GM21381 (cell line): ENCODE data around the gene ME1.
A peak's percentile ranks its signal among the peaks of the same experiment; 100 is the strongest.
"Not testable (repeated sequence)": the region's sequence is repeated elsewhere in the genome, so short reads cannot be mapped to it uniquely, and the experiment has no call there.

Experiments used
- ATAC-seq: cut with Tn5 transposase; IDR thresholded peaks from one replicate; pipeline ENCODE4 v1.9.1; 2021; ENCODE audit warnings: mild to moderate bottlenecking, moderate library complexity; ENCODE audit not compliant: unreplicated experiment

ME1 gene

GRCh38 chr6:83430611-83431544, at the start of gene ME1:
TSS of gene ME1 (minus strand) at chr6:83431051. CDS start at chr6:83430954, 97 bp downstream.
- peak; percentile 78 for ATAC-seq

DNA sequence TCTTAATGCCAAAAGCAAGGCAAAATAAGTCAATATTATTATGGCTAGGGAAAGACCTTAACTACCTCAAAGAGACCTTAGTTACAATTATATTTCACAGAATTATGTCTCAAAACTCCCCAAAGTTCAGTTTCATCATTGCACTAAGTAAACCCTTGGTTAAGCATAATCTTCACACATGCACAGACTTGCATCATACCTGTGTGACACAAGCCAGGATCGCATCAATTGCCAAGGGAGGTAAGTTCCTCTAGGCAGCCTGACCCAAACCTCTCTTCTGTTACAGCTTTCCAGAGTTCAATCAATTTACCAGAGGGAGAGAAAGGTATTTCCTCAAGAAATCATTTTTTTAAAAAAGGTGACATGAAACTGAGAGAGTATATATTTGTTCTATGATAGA, 49.6 kb upstream of the ME1 start:
- no peak for ATAC-seq

DNA sequence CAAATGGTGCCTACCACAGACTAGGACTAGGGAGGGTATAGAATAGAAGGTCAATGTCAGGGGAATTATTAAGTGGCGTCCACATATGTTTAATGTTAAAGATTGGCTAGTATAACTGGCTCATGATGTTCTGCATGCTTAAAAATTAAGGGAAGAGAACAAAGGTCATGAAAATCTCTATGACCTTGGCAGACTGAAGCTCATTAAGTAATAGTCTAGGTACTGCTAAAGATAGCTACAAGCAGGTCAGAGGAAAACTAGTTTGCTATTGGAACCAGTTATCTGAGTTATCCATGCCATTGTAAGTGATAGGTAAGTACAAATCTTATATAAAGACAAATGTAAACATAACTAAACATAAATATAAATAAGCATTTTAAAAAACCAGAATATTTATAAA, 48.5 kb upstream of the ME1 start:
- ATAC-seq, result no peak

DNA sequence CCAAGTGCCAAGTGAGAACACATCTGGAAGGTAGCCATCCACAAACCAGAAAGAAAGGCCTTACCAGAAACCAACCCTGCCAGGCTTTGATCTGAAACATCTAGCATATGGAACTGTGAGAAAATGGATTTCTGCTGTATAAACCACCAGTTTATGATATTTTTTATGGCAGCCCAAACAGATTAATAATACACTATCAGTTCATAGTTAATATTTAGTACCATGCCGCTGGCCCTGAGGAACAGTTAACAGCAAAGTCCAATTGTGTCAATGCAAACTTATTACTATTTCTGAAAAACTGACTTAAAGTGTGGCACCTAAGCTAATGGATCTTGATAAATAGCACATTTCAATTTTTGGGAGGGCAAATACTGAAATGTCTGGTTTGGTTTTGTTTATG, 46.1 kb upstream of the ME1 start:
- no peak for ATAC-seq

GRCh38 chr6:83474309-83474708, 43.5 kb upstream of the ME1 start:
- ATAC-seq, result no peak

- no peak for ATAC-seq
These were observed 41.9 kb upstream of the ME1 start for GRCh38 chr6:83472767-83473166.

- ATAC-seq, result no peak
These were observed 39.7 kb upstream of the ME1 start for GRCh38 chr6:83470587-83470986.

DNA sequence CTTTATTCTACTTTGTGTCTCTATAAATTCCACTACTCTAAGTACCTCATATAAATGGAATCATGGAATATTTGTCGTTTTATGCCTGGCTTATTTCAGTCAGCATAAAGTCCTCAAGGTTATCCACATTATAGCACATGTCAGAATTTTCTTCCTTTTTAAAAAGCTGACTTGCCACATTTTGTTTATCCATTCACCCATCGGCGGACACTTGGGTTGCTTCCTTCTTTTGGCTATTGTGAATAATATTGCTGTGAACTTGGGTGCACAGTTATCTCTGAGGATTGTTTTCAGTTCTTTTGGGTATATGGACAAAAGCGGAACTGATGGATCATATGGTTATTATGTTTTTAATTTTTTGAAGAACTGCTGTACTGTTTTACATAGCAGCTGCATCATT, 39.1 kb upstream of the ME1 start:
- ATAC-seq, result no peak

DNA sequence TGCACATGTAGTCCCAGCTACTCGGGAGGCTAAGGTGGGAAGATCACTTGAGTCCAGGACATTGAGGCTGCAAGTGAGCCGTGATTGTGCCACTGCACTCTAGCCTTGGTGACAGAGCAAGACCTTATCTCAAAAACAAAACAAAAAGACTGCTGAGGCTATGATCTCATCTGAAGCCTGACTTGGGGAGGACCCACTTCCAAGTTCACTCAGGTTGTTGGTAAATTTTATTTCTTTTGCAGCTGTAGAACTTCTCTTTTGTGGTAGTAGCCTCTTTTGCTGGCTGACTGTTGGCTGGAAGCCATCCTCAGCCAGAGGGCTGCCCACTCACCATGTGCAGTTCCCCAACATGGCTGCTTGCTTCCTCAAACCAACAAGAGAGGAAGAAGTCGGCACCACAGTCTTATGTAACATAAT, 36.8 kb upstream of the ME1 start:
- no peak for ATAC-seq

- no peak for ATAC-seq
These were observed 35.5 kb upstream of the ME1 start for GRCh38 chr6:83466328-83466727.

DNA sequence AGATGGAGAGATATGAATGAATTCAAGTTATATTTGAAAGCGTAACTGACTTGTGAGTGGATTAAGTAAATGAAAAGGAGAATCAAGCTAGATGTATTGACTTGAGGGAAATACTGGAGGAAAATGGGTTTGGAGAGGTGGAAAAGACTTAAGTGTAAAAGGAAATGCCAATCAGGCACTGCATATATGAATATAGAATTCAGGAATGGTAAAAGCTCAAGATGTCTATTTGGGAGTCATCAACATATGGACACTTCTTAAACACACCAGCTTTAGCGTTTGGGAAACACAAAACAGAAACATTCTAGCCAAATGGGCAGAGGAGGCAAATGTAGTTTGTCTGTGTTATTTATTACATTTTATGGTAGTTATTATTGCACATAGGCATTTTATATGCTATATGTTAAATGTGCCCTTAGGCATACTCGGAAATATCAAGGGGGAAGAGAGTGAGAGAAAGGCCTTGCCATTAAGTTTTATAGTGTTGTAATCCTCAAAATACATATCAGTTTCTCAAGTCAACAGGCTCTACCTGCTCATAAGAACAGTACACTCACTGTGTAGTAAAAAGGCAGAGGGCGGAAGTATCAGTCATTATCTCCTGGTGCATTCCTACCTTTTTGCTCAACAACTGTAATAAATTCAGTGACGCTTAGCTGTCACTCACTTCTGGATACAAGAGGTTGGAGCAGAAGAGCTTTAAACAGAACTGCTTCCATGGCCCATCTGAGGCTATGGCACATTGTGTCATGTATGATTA, 33.7 kb upstream of the ME1 start:
- ATAC-seq, result no peak

GRCh38 chr6:83463886-83464285, 33.0 kb upstream of the ME1 start:
- no peak for ATAC-seq

GRCh38 chr6:83462524-83462923, 31.7 kb upstream of the ME1 start:
- ATAC-seq, result no peak

- ATAC-seq, result no peak
These were observed 30.6 kb upstream of the ME1 start for GRCh38 chr6:83461438-83461837.

DNA sequence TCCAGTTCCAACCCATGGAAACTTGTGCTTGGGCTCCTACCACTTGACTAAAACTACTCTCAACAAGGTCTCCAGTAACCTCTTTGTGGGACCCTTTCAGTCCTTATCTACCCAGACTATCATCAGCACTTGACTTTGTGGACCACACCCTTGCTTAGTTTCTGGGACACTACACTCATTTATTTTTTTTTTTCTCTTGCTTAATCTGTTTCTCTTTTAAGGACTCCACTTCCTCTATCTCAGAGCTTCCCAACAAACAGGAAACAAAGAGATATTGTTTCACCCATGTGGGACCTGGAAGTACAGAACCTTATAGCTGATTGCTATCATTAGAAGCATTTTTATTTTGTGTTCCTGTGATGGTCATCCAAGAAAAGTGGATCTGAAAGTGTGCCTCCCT, 28.8 kb upstream of the ME1 start:
- ATAC-seq, result no peak

GRCh38 chr6:83450015-83450414, 19.2 kb upstream of the ME1 start:
- not testable (repeated sequence) for ATAC-seq

DNA sequence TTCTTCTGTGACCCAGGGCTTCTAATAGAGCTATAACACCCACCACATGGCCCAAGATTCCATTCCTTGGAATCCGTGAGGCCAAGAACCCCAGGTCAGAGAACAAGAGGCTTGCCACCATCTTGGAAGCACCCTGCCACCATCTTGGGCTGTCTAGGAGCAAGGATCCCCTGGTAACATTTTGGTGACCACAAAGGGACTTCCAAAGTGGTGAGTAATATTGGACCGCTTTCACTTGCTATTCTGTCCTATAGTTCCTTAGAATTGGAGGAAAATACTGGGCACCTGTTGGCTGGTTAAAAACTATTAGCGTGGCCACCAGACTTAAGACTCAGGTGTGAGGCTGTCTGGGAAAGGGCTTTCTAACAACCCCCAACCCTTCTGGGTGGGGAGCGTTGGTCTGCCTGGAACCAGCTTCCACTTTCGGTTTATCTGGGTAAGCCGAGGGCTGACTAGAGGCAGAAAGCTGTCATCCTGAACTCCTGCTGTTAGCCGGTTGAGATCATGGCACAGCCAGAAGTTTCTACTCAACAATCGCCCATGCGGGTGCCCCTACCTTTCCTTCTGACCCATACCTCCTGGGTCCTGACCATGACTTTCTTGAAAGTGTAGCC, 13.3 kb upstream of the ME1 start:
- ATAC-seq, result not testable (repeated sequence)

DNA sequence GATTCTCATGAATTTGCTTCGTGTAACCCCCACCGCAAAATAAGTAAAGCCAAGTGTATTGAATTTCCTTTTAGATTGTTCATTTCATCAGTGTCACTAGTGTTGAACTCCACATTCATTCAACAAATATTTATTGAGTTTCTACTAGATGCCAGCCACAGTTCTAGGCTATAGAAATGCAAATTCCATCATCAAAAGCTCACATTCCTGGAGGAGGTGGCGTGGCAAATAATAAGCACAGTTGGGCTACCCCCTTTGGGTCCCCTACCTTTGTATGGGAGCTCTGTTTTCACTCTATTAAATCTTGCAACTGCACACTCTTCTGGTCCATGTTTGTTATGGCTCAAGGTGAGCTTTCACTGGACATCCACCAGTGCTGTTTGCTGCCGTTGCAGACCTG, 12.7 kb upstream of the ME1 start:
- ATAC-seq, result no peak

DNA sequence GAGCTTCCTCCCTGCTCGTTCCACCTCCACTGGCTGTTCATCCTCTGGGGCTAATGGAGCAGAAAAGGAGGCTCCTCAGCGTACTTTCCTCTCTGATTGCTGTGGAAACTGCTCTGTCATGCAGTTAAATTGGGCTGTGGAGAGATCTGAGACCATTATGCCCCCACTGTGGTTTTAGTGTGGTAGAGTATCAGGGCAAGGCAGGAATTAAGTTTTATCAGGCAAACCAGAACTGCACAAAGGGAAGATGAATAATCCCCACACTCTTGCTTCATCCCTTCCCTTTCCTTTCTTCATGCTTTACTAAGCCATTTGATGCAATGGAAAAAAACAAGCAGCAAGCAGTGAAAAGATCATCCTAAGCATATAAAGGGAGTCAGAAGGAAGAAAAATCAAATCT, 11.9 kb upstream of the ME1 start:
- no peak for ATAC-seq

- ATAC-seq, result no peak
These were observed 8.3 kb upstream of the ME1 start for GRCh38 chr6:83439201-83439600.

GRCh38 chr6:83436674-83437073, 5.8 kb upstream of the ME1 start:
- no peak for ATAC-seq

GRCh38 chr6:83433177-83433576, 2.3 kb upstream of the ME1 start:
- no peak for ATAC-seq
